ENCODE data around the gene EXOSC2.

EXOSC2 gene

GRCh38 chr9:130743656-130744055, 50.1 kb downstream of the EXOSC2 start:
- Histone ChIP-seq H3K36me3 (no peaks in the 10 kb centered on the region; the same call in 1 of the 2 replicates), H3K27ac (no peak overlapping the region), H3K9me3 (ENCODE audit: severe bottlenecking) (no peaks in the 10 kb centered on the region), H3K4me3 (ENCODE audit: low read depth, low read length) (no peak overlapping the region), H3K27me3 (ENCODE audit: insufficient read depth, low read depth, severe bottlenecking) (no peaks in the 10 kb centered on the region)
- DNase-seq = no peak
- TF ChIP-seq CTCF (IDR thresholded peaks at IDR 0.05; ENCODE audit: low read depth, low read length) = no peak

GRCh38 chr9:130745210-130745800, 51.7 kb downstream of the EXOSC2 start:
- no peak for TF ChIP-seq CTCF (IDR thresholded peaks at IDR 0.05; ENCODE audit: low read depth, low read length)
- no peaks in the 10 kb centered on the region for H3K9me3 ChIP-seq (ENCODE audit: severe bottlenecking)
- H3K36me3 ChIP-seq = no peaks in the 10 kb centered on the region; the same call in 1 of the 2 replicates
- no peaks in the 10 kb centered on the region for H3K27me3 ChIP-seq (ENCODE audit: insufficient read depth, low read depth, severe bottlenecking)
- no peak overlapping the region for H3K27ac ChIP-seq
- DNase-seq = no peak
- H3K4me3 ChIP-seq (ENCODE audit: low read depth, low read length) = no peak overlapping the region

GRCh38 chr9:130745829-130746228, 52.2 kb downstream of the EXOSC2 start:
- no peak for TF ChIP-seq CTCF (IDR thresholded peaks at IDR 0.05; ENCODE audit: low read depth, low read length)
- no peaks in the 10 kb centered on the region; the same call in 1 of the 2 replicates for H3K36me3 ChIP-seq
- no peak overlapping the region for H3K27ac ChIP-seq
- no peak overlapping the region for H3K4me3 ChIP-seq (ENCODE audit: low read depth, low read length)
- H3K27me3 ChIP-seq (ENCODE audit: insufficient read depth, low read depth, severe bottlenecking) = no peaks in the 10 kb centered on the region
- no peaks in the 10 kb centered on the region for H3K9me3 ChIP-seq (ENCODE audit: severe bottlenecking)
- no peak for DNase-seq

- DNase-seq = no peak
- H3K27me3 ChIP-seq (ENCODE audit: insufficient read depth, low read depth, severe bottlenecking) = no peaks in the 10 kb centered on the region
- no peak overlapping the region for H3K4me3 ChIP-seq (ENCODE audit: low read depth, low read length)
- no peaks in the 10 kb centered on the region for H3K9me3 ChIP-seq (ENCODE audit: severe bottlenecking)
- H3K36me3 ChIP-seq = no peaks in the 10 kb centered on the region; the same call in 1 of the 2 replicates
- no peak for TF ChIP-seq CTCF (IDR thresholded peaks at IDR 0.05; ENCODE audit: low read depth, low read length)
- H3K27ac ChIP-seq = no peak overlapping the region
Measured at GRCh38 chr9:130746434-130747212, 53.0 kb downstream of the EXOSC2 start.

- no peak for DNase-seq
- Histone ChIP-seq H3K4me3 (ENCODE audit: low read depth, low read length) (no peak overlapping the region), H3K9me3 (ENCODE audit: severe bottlenecking) (no peaks in the 10 kb centered on the region), H3K36me3 (no peaks in the 10 kb centered on the region), H3K27me3 (ENCODE audit: insufficient read depth, low read depth, severe bottlenecking) (no peaks in the 10 kb centered on the region), H3K27ac (no peak overlapping the region)
- no peak for TF ChIP-seq CTCF (IDR thresholded peaks at IDR 0.05; ENCODE audit: low read depth, low read length)
Measured at GRCh38 chr9:130751631-130752355, 58.2 kb downstream of the EXOSC2 start.

All from WERI-Rb-1 (cell line).